Vein endothelial cell (primary cell): ENCODE measurements around the gene MPP4. TPM values are rescaled to one million over a fixed set of nuclear protein-coding genes. Genes with fewer than 3 reads are reported as not detected.

Experiments used
- small RNA-seq: library from RNA; depleted of rRNA; stranded (forward); fragments of <200 nt; gene quantifications from one replicate; pipeline ENCODE3, GENCODE V24; 2012
- total RNA-seq: library from RNA; depleted of rRNA; stranded (reverse); fragments of >200 nt; gene quantifications from 2 replicates; pipeline ENCODE4 v1.2.3, GENCODE V29; 2012

Gene MPP4, protein sequence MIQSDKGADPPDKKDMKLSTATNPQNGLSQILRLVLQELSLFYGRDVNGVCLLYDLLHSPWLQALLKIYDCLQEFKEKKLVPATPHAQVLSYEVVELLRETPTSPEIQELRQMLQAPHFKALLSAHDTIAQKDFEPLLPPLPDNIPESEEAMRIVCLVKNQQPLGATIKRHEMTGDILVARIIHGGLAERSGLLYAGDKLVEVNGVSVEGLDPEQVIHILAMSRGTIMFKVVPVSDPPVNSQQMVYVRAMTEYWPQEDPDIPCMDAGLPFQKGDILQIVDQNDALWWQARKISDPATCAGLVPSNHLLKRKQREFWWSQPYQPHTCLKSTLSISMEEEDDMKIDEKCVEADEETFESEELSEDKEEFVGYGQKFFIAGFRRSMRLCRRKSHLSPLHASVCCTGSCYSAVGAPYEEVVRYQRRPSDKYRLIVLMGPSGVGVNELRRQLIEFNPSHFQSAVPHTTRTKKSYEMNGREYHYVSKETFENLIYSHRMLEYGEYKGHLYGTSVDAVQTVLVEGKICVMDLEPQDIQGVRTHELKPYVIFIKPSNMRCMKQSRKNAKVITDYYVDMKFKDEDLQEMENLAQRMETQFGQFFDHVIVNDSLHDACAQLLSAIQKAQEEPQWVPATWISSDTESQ
- total RNA-seq, result 7.5 and 17.1 TPM in 2 replicates

DNA sequence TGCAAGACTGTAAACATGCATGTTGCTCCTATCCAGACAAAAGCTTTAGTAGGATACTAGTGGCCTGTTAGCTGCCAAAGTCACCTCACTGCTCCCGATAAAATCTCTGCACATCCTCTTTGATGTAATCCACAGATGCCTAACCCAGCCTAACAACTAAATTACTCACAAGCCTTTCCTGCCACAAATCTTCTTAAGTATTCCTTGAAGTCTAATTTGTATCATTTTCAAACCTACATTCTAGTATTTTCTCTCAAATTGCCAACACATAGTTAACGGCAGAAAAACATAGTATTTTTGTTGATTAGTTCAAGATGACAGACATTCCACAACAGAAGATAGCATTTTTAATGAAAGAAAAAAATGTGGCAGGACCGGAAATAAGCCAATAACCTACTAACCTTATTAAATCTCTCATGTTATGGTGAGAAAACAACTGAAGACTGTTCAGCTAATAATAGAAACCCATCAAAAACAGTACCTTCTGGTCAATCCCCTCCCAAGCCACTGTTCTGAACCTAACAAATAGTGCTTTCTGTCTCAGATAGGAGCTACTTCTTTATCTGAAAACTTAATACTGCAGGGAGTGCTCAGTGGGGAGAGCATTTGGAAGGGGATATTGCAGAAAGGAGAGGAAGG, at the start of gene MPP4:
Gene MPP4, minus strand, starts transcription at position 57 of the 639 bp plus-strand sequence. CDS start 4,690 bp downstream, outside the sequence.

DNA sequence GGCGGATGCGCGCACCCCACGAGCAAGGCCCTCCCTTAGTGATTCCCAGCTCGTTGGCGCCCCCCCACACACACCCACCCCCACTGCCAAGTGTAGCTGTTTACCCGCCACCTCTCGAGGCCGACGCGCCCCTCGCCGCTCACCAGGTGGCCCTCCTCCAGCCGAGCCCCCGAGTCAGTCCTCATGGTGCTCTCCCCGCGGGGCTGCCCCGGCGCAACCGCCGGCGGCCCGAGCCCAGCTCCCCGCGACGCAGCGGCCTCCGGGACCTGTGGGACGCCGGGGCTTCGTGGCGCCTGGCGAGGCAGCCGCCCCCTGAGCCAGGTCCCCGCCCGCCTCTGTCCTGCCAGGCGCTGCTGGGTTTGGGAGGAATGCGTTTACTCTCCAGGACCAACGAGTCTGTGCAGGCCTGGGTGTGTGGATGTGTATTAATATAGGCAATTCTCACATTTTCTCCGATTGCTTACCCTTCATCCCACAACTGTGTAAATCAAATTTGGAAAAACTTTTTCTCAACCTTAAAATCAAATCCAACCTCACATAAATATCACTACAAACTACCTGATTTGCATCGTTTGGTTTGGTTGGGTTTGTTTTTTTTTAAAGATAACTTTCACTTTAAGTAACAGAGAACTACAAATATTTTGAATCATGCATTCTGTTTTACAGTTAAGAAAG, 55.1 kb downstream of the MPP4 start, which contains the start of gene TMEM237:
Gene TMEM237, minus strand, starts transcription at position 288 of the 675 bp plus-strand sequence. Its CDS starts 103 bp downstream, at position 185.

Small RNA genes lying within 50 kb of the gene (small RNA-seq; reads per million reads assigned to genes)
- gene RNU6-651P, result not detected

Other genes starting within 250 kb of the MPP4 start
- gene TRAK2, start 247.2 kb downstream of the MPP4 start, total RNA-seq, result 34.6 and 38.9 TPM in 2 replicates
- gene STRADB, start 246.9 kb downstream of the MPP4 start, total RNA-seq, result 20.3 and 22.5 TPM in 2 replicates
- 38.3 and 44.4 TPM in 2 replicates for gene TMEM237, start 55.1 kb downstream of the MPP4 start, total RNA-seq
- 31.9 and 36.3 TPM in 2 replicates for gene ALS2, start 82.3 kb upstream of the MPP4 start, total RNA-seq
- gene CDK15, start 107.9 kb upstream of the MPP4 start, total RNA-seq, result not detected in 2 replicates